GM12874 (cell line): ENCODE results near the gene NES.

Experiments used
- TF ChIP-seq, protein P1 (sequence below): IDR thresholded peaks from 2 replicates; pipeline ENCODE4 v1.5.1; 2011; ENCODE audit warnings: low read depth, mild to moderate bottlenecking, control low read depth, low read length, moderate library complexity; ENCODE audit not compliant: insufficient read depth

Gene NES

DNA sequence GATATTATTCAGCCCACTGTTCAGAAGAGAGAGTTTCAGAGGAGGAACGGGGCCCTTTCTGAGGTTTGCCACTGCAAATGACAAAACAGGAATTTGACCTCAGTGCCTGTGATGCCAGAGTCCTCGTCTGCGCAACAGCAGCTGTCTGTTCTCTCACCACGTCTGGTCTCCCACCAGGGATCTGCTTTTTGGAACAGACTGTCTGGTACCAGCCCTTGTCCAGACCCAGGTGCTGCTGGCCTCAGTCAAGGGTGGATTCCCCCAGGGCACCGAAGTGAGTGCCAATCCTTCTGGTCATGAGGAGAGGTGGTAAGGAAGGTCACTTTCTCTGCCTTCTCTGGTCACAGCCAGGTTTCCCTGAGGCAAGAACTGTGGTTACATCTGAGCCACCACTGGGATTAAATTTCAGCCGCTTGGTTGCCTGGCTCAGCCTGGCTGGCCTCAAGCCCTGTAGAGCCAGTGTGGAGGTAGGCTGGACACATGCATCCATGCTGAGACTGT is 37.6 kb downstream of the NES start:
- TF ChIP-seq, protein P1, sequence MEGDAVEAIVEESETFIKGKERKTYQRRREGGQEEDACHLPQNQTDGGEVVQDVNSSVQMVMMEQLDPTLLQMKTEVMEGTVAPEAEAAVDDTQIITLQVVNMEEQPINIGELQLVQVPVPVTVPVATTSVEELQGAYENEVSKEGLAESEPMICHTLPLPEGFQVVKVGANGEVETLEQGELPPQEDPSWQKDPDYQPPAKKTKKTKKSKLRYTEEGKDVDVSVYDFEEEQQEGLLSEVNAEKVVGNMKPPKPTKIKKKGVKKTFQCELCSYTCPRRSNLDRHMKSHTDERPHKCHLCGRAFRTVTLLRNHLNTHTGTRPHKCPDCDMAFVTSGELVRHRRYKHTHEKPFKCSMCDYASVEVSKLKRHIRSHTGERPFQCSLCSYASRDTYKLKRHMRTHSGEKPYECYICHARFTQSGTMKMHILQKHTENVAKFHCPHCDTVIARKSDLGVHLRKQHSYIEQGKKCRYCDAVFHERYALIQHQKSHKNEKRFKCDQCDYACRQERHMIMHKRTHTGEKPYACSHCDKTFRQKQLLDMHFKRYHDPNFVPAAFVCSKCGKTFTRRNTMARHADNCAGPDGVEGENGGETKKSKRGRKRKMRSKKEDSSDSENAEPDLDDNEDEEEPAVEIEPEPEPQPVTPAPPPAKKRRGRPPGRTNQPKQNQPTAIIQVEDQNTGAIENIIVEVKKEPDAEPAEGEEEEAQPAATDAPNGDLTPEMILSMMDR = no peak

DNA sequence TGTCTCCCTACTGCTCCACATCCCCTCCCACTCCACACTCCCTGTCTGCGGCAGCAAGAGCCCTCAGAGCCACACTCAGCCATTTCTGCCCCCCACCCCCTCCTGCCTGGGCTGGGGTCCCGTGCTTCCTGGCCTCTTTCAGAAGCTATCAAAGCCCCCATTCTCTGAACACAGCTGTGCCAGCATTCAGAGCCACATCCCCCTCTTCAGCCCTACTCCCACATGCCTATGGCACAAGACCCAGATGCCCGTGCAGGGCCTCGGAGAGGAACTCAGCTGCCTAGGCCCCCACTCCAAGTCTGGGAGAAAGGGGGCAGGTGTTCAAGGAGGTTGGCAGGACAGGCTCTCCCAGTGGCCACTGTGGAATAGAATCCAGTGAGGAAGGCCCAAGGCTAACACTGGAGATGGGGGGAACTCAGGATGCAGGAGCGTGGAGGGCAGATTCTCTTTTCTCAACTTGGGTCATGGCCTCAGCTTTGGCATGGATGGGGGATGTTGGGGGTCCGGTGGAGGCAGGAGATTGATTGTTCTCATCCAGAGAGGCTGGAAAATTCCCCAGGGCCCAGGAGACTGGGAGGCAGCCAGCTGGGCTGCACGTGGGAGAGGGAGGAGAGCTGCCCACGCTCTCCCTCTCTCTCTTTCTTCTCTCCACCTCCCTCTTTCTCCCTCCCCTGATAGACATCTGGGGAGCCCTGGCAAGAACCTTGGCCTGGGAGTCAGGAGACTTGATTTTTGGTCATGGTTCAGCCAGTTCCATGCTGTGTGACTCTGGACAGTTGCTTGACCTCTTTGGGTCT is 38.8 kb downstream of the NES start:
- TF ChIP-seq, protein P1 = no peak

DNA sequence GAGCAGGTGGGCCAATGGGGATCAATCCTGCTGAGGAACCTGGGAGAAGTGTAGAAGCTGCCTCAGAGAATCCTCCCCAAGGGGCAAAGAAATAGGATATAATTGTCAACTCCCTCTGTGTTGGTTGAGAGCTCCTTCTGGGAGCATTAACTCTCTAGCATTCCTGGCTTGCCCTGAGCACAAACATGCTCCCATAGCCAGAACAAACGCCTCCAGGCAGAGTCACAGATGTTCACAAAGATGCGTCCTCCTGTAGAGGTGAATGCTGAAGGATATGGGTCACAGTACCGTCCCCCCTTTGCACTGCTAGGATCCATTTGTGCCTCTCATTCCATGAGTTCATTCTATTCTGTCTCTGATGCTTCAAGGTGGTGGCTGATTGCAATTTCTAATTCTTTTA is 44.9 kb downstream of the NES start:
- TF ChIP-seq, protein P1 = no peak

DNA sequence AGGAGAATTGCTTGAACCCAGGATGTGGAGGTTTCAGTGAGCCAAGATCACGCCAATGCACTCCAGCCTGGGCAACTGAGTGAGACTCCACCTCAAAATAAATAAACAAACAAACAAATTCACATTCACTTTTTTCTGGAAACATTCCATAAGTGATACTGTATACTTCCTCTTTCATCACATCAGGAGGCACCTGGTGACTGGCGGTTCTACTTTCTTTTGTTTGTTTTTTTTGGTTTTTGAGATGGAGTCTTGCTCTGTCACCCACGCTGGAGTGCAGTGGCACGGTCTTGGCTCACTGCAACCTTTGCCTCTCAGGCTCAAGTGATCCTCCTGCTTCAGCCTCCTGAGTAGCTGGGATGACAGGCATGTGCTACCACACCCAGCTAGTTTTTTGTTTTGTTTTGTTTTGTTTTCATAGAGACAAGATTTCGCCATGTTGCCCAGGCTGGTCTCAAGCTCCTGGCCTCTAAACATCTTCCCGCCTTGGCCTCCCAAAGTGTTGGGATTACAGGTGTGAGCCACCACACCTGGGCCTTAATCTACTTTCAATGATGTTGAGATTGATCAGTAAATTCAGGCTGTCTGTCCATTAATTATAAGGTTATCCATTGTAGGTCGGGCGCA is 47.3 kb downstream of the NES start:
- TF ChIP-seq, protein P1 = no peak

DNA sequence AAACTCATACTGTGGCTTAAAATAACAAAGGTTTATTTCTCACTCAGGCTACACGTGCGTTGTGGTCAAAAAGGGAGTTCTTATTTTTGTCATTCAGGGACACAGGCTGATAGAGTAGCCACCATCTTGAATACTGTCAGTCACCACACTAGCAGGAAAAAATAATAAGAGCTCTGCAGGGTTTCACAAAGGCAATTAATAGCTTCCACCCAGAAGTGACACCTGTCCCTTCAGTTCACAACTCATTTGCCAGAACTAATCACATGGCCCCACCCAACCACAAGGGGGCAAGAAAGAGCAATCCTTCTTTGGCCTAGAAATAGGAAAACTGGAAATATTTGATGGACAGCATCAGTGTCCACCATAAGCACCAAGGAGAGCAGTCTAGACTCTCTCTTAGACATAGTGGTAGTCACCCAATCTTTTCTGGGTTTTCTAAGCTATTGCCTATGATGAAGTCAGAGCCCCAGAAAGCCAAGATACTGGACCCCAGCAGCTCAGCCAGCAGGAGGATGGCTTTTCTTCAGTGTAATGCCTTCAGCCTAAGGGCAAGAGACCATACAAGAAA is 49.8 kb downstream of the NES start:
- TF ChIP-seq, protein P1 = peak; percentile 12; the same call in 1 of the 2 replicates

DNA sequence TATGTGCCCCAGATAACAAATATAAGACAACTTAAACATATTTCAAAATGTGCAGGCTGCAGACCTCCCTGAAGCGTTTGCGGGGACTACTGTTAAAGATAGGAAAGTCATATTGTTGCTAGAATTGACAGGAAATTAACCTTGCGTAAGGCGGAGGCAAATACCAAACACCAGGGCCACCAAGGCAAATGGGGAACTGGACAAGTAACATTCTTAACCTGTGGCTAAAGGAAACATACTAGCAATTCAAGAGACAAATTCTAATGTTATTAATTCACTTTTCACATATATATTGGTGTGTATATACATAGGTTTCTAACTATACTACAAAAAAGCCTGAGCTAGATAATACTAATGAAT is 51.1 kb downstream of the NES start:
- TF ChIP-seq, protein P1 = no peak

DNA sequence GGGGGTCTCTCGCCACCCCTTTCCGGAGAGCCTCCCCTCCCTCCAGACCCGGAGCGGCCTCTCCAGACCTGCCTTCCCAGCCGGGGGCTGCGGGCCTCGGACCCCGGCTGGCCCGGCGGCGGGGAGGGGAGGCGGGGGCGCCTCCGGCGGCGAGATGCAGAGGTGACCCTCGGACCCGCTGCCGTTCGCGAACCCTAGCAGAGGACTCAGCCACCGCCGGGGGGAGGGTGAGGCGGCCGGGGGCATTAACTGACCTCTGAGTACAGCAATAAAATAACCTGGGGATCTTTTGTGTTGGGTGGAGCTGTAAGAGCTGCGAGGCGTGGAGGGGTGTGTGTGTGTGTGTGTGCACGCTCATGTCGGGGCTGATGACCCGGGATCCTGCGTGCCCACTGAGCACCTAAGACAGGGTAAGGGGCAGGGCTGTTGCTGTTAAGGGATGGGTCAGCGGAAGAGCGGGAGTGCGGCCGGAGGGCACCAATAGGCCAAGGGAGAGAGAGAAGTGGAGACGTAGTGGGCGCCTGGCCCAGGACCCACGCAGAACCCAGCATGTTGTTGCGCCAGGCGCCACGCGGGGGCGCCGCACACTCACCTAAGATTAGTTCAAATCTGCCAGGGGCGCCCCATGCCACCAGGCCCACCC is 51.6 kb downstream of the NES start:
- TF ChIP-seq, protein P1 = peak; percentile 95
